Limb (tissue), 2 donors: ENCODE measurements around the gene PRPF6.

Experiments
- DNase-seq, 2 donors: peaks; one replicate each; pipeline ENCODE4 v3.0.0-alpha.2; 2016; ENCODE audit errors: extremely low spot score in 2 of 2

The PRPF6 gene

DNA sequence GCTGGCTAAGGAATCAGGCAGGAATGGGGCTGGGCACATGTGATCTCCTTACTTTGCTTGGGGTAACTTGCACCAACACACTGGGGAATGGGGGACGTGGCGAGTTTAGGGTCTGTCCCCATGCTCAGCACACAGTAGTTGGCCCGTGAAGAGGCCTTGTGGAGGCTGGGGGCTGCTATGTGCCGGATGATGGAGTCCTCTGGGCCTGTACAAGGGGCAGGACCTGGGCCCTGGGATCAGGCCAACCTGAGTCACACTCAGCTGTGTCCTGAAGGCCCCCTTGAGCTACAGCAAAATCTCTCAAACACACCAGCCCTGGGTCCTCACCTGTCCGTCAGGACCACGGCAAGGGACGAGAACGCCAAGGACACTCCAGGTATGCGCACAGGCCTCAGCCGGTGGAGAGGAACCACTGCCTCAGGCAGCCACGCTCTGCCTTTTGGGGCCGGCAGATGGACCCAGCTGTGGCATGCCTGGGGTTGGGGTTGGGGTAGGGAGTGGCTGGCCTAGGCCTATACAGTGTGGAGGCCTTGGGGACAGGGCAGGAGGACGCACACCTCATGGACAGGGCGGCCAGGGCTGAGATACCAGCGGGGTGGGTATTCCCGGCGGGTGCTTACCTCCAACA is 35.8 kb upstream of the PRPF6 start:
- peak in 1 of 2 donors; percentile 23 for DNase-seq

DNA sequence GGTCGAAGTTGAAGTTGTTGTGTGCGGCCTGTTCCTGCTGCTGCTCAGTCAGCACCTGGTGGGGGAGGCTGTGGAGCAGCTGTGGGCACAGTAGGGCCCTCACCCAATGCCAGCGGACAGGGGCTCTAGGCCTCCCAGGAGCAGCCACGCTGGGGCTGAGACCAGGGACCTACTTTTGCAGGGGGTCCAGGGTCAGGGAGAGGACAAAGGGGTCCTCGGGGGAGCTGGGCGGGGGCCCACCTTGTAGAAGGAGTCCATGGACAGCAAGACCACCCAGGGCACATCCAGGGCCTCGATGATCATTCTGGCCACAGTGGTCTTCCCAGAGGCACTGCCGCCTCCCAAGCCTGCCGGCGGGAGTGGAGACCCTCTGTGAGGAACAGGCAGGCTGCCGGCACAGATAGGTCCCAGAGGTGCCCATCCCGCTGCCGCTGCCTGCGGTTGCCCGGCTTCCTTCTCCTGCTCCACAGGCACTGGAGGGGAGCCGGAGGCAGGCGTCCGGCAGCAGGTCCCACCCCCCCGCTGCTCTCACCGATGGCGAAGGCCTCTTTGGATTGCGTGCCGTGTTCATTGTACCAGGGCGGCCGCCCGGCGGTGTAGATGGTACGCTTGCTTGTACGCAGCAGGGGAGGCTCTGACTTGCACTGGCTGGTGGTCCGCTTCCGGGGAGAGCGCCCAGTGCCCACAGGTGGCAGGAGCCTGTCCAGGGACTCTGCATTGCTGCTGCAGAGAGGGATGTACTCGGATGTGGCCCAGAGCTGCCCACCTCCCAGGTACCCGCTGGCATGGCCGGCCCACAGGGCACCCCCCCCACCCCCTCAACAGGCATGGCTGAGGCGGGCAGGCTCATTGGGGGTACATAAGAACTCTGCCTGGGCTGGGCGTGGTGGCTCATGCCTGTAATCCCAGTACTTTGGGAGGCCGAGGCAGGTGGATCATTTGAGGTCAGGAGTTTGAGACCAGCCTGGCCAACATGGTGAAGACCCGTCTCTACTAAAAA is 34.7 kb upstream of the PRPF6 start:
- peak in 1 of 2 donors; percentile 29 for DNase-seq

DNA sequence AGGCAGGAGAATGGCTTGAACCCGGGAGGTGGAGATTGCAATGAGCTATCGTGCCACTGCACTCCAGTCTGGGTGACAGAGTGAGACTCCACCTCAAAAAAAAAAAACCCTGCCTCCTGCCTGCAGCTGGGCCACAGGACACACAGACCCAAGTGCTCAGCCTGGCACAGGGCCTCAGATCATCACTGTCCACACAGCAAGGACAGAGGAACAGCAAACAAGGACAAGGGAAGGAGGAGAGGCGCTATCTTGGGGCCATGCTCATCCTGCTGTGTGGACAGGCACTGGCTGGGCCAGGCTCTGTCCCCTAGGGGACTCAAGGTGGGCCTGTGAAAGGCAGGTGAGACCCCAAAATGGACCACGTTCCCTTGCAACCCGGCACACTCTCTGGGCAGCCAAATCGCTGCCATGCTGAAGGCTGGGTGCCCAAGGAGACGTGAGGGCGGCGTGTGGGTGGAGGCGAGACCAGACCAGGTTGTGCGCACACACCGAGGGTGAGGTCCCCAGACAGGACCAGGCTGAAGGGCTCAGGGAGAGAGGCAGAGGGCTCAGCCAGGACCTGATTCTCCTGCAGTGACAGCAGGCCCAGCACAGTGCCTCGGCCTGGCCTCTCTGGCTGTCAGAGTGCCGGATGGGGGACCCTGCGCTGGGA is 33.8 kb upstream of the PRPF6 start:
- DNase-seq = no peak

DNA sequence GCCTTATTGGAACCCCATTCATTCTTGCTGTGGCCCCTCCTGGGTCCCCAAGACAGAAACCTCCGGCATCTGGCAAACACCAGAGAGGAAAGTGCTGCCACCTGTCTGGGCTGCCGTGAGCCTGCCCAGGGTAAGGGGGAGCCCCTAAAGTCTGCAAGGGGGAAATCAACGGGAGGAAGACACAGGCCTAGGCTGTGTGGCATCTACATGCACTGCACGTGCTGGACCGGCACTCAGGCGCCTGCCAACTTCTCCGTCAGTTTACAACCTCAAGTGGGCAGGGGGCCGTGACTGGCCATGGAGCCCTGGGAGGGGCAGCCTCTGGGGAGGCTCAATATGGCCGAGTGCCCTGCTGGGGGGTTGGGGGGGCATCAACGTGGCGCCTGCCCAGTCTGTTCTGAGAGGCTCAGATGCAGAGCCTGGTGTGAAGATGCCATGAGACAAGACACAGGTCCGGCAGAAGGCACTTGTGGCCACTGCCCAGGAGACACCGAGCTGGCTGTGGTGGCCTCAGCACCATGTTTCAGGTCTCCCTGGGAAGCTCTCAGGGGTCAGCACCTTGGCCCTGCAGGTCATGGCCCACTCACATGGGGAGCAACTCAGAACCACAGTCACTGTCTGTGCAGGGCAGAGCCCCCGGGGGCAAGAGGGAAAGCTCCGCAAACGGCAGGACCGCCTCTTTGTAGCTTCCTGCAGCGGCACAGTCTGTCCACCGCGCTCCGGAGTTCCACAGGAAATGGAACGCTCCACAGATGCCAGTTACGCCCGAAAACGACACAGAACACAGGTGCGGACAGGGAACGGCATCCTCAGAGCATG is 33.1 kb upstream of the PRPF6 start:
- no peak for DNase-seq

DNA sequence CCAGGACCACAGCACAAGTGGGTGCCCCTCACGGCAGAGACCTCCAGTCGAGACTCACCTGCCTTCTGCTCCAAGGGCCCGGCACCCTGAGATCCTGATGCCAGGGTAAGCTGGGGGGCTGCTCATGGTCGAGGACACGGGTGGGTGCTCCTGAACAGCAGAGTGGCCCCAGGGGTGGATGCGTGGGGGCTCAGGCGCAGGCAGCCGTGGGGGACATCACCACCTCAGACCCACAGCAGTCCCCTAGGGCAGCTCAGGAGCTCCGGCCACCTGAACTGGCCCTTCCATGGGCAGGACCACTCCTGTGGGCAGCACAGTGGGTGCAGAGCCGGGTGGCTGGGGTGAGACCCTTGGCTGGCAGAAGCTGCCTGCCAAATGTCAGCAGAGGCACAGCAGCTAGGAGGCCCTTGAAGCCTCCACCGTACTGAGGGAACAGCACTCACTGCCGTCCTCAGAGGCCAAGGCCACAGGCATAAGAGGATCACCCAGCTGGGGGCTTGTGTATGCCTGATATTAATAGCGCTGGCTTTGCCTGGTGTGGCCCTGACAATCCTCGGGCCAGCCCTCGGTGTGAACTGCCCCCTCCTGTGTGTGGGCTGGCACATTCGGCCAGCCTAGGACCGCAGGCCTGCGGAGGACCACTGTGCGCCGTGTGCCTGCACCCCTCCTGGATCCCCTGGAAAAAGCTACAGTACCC is 30.1 kb upstream of the PRPF6 start:
- no peak for DNase-seq

DNA sequence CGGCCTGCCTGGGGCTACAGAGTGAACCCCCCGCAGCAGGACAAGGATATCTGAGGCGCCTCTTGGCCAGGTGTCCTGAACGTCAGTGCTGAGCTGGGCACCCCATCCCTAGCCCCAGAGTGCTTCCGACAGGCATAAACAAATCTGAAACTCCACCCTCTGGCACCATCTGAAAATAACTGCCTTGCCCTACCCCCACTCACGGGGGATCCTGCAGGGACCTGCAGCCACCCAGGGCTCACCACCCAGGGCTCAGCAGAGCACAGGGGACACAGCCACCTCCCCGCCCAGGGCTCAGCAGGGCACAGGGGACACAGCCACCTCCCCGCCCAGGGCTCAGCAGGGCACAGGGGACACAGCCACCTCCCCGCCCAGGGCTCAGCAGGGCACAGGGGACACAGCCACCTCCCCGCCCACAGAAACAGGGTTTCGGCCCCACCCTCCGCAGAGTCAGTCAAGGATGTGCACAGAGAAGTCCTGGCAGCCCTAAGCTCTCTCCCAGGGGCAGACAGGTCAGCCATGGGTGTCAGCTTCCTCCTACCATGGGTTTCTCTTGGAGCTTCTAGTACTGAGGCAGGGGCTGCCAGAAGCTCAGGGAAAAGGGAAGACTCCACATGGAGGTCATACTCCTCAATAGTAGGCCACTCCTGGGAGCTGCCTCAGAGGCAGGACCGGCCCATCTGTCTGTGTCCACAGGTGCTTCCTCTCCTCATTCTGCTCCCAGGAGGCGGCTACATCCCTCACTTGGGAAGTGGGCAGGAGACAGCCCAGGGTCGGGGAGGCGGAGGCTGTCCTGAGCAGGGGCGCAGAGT is 29.3 kb upstream of the PRPF6 start:
- no peak for DNase-seq

DNA sequence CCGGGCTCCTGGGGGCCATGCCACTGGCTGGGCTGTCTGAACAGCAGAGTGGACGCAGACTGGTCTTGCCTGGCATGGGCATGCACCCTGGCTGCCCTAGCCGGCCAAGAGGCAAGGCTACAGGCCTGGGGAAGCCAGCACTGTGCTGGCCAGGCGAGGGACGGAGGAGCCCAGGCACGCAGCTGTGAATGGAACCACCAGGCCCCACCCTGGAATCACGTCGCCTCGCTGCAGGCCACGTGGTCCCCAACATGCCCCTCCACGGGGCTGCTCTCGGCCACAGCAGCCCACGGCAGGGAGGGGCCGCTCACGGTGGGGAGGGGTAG is 28.8 kb upstream of the PRPF6 start:
- DNase-seq = no peak

DNA sequence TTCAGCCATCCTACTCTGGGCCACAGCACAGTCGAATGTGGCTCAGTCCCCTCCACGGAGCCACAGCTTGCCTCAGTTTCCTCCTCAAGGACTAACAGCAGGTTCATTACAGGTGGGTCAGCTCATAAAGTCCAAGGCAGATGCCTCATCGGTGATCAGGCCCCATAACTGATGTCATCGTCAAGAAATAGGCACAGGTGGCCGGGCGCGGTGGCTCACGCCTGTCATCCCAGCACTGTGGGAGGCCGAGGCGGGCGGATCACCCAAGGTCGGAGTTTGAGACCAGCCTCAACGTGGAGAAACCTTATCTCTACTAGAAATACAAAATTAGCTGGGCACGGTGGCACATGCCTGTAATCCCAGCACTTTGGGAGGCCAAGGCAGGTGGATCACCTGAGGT is 28.2 kb upstream of the PRPF6 start:
- DNase-seq = no peak

DNA sequence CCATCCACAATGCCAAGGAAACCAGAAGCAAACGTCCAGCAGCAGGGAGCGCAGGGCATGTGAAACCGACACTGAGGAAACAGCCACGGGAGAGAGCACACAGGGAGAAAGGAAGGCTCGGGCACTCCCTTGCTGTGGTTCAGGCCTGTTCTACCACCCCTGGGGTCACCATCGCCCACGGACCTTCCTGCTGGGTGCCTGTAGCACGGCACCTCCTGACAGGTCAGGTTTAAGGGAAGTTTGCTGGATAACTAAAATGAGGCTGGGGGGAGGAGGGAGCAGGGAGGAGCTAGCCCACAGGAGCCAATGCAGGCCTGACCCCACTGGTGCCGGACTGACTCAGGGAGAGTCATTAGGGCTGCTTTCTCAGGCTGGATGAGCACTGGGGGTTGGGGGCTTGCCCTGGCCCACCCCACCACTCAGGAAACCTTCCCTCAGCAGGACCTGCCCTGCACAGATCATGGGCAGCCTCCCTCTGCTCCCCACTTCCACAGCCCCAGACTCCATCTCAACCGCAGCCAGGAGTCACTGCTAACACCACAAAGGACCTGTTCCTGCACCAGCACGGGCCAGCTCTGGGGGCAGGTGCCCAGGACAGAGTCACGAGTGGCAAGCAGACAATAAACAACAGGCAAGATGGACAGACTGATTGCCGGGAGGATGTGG is 27.0 kb upstream of the PRPF6 start:
- DNase-seq = no peak

DNA sequence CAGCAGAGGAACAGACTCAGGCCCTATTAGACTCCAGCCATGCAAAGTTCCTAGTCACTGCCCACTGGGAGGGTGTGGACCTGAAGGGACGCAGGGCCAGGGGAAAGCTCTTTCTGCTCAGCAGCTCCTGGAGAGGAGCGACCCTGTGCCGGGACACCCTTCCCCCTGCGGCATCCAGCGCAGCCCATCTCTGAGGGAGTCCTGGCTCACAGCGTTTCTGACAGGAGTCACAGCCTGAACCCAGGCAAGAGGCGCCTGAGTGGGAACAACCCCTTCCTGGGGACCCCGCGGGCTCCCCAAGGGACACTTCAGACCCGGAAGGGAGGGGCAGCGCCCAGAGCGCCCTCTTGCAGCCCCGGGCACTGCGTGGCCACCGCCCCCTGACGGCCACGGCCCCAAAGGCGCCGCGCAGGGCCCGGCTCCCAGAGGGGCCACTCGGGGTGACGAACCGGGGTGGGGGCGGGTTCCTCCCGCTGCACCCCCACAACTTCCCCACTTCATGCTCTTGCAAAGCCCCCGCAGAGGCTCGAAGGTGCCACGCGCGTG is 25.6 kb upstream of the PRPF6 start:
- no peak for DNase-seq

DNA sequence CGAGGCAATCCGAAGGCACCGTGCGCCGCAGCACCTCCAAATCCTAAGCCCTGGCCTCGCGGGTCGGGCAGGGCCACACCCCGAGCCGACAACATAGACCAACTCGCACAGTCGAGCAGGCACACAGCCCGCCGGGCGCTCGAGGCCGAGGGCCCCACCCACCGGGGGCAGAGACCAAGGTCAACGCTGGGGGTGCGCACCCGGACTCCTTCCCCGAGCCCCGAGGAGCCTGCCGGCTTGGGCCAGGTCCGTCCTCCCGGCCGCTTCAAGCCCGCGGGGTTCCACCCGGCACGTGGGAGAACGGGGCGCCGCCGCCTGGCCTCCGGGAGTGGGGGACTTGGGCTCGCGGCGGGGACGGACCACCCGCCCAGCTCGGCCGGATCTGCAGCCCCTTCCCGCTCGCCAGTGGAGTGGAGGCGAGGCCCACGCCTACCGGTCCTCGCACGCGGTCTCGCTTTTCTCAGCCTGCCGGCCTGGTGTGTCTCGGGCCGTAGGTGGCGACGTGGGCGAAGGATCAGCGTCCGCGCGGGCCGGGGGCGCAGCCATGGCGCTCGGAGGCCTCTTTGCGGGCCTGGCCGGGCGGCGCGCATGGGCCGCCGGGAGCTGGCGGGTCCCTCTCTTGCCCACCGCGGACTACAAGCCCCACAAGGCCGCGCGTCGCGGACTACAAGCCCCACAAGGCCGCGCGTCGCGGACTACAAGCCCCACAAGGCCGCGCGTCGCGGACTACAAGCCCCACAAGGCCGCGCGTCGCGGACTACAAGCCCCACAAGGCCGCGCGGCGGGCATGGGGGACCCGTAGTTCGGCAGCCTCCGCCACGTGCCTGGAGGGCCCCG is 24.9 kb upstream of the PRPF6 start, which contains the start of gene UCKL1:
Gene UCKL1, minus strand, starts transcription at position 590 of the 837 bp plus-strand sequence. Its CDS starts 44 bp downstream, at position 546.
- DNase-seq = peak; percentile 89 to 90

DNA sequence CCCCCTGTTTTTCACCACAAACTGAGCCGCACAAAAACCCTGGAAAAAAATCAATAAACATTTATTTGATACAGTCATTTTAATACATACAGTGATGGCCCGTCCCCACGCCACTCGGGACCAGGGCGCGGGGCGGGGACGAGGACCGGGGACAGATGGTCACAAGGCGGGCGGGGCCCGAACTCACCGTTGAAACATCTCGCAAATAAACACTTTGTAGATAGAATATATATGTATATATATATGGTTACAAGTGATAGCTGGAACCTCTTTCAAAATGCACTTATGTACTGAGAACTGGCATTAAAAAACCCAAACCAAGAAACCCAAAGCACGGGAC is 24.3 kb upstream of the PRPF6 start:
- DNase-seq = no peak

DNA sequence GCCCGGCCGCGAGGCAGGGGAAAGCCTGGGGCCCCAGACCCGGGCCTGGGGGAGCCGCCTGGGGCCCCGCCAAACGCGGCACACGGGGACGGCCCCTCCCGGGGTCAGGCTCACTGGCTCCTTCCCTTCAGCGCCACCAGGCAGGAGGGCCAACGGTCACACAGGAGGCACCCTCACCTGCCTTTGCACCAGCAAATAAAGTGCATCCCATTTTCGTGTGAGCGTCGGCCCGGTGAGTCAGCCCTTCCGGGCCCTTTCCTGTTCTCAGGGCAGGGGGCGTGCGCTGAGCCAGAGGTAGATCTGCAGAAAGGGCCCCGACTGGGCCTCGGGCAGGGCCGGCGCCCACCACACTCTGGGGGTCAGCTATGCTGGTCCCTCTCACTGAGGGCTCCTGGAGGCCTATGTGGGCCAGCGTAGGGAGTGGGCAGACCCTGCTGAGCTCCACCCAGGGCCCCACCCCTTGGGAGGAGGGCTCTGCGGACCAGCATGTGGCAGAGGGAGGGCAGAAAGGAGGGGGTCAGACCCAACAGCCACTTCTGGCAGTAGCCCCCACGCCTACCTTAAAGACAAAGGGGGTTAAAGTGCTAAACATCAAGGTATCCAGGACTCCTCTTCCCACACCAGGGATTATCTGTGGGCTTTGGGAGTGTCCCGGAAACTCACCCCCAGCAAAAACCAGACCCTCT is 23.8 kb upstream of the PRPF6 start:
- DNase-seq = peak; percentile 69 to 74

DNA sequence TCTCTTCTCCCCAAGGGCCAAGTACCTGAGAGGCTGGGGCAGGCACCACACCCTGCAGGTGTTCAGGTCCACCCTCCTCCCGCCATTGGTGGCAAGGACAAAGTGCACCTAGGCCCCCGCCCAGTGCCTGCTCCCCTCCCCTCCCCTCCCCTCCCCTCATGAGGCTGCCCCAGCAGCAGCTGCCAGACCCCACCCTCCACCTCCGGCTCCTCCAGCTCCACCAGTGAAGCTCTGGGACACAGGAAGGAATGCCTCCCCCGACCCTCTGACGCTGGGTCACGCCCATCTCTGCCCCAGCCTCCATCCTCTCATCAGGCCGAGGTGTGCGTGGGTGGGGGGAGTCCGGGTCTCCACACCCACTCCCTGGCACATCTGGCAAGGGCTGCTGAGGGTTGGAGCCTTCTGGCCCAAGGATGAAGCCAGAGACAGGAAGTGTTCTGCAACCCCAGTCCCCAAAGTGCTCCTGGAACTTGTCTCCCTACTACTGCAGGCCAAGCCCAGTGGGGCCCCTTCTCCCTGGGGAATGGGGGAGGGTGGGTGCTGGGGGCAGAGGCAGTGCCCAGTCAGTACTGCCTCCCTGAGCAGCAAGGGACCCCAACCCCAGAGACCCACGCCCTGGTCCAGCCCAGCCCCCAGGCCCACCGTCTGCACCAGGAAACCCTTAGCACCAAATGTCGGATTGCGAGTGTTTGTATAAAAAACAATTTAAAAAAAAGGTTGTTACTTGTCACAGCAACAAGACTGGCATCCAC is 23.1 kb upstream of the PRPF6 start:
- no peak for DNase-seq

DNA sequence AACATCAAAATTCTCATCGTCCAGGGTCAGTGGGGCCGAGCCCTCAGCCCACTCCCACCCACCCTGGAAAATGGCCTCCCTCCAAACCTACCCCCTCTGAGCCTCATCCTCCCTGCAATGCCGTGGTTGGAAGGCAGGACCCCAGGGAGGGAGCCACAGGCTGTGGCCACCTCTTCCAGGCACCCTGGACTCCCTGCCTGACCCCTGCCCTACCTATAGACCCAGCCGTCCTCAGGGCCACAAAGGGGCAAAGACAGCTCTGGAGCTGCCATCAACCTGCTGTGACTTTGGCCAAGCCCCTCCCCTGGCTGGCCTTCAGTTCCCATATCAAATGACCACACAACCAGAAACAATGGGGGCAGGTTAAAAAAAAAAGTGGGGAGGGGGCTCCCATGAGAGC is 22.5 kb upstream of the PRPF6 start:
- no peak for DNase-seq

DNA sequence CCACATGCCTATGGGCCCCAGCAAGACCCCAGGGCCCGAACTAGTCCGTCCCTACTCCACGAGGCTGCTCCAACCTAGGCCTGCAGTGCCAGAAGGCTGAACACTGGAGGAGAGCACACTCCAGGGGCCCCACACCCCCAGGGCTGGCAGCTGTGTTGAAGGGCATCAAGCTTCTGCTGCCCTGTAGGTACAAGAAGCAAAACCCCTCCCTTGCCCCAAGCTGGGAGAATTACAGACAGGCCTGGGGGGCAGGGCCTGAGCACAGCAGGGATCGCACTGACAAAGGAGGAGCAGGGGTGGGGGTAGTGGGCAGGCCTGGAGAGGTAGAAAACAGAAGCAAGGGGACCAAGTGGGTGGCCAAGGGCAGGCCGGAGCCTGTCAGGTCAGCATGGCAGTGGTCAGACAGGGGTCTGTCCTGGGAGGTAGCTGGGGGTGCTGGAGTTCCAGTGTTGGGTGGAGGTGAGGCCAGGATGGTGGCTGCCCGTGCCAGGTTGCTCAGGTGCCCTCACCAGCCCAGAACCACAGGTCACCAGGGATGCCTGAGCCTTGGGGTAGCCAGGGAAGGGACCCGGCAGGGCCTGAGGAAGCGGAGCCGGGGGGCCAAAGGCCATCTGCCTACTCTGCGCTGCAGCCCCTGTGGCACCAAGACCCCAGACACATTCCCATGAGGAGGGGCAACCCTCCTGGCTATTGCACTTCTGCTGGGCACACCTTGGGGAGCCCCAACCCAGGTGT is 21.8 kb upstream of the PRPF6 start:
- DNase-seq = no peak
